ENCODE data around the gene LRRC8B. TPM values are rescaled to one million over a fixed set of nuclear protein-coding genes. Genes with fewer than 3 reads are reported as not detected.

The LRRC8B gene
- total and polyA plus RNA-seq, 9 of the 15 experiments (the other 6 are each of a cell fraction or from before 2014, with no cell fraction given) = 4.3 to 43.7 (median 14.4) TPM

GRCh38 chr1:89632657-89633247 lies 108.1 kb downstream of the LRRC8B start, which contains the start of gene LRRC8C (continued):
- TF ChIP-seq TSHZ1 (CRISPR knock-in tag; IDR thresholded peaks at IDR 0.05) (no peak), MTF1 (CRISPR knock-in tag; IDR thresholded peaks at IDR 0.05; ENCODE audit: borderline replicate concordance) (no peak), ZNF431 (CRISPR knock-in tag; IDR thresholded peaks at IDR 0.05) (0 out of 2 replicates have a peak, but pooled peaks have one; percentile 27), ZBTB12 (CRISPR knock-in tag; IDR thresholded peaks at IDR 0.05) (0 out of 2 replicates have a peak, but pooled peaks have one; percentile 29), SPI1 (IDR thresholded peaks at IDR 0.05; ENCODE audit: borderline replicate concordance, low read depth, low read length) (peak; percentile 57; the same call in 1 of the 2 replicates), HBP1 (CRISPR knock-in tag; IDR thresholded peaks at IDR 0.05) (no peak), KAT2B (IDR thresholded peaks at IDR 0.05; ENCODE audit: low read depth, low read length) (no peak), ZNF561 (CRISPR knock-in tag; conservative IDR thresholded peaks at IDR 0.05) (no peak), ZNF668 (CRISPR knock-in tag; IDR thresholded peaks at IDR 0.05) (no peak), ZNF592 (IDR thresholded peaks at IDR 0.05) (peak; percentile 53; the same call in 1 of the 2 replicates), ZSCAN29 (IDR thresholded peaks at IDR 0.05) (no peak), ELF1 (tag; IDR thresholded peaks at IDR 0.05) (no peak), ZNF280B (CRISPR knock-in tag; IDR thresholded peaks at IDR 0.05) (no peak), PCBP1 (IDR thresholded peaks at IDR 0.05; ENCODE audit: low read depth, low read length, poor library complexity, severe bottlenecking) (peak; percentile 96), SAFB (IDR thresholded peaks at IDR 0.05; ENCODE audit: borderline replicate concordance, low read depth, low read length) (no peak), FOXP1 (CRISPR knock-in tag; IDR thresholded peaks at IDR 0.05) (peak; percentile 30; the same call in 1 of the 2 replicates)
